K562 (cell line): Measurements from ENCODE around the gene ETS2. TPM values are rescaled to one million over a fixed set of nuclear protein-coding genes. Genes with fewer than 3 reads are reported as not detected.
A peak's percentile ranks its signal among the peaks of the same experiment; 100 is the strongest.

Experiments used
- ARID2 ChIP-seq: fragments of 450-650 bp; IDR thresholded peaks from 2 replicates; pipeline ENCODE4 v1.6.1; 2017; ENCODE audit warnings: antibody characterized with exemption, mild to moderate bottlenecking
- DNMT1 ChIP-seq: fragments of 450-650 bp; IDR thresholded peaks from 2 replicates; pipeline ENCODE4 v1.6.1; 2016; ENCODE audit warnings: antibody characterized with exemption, mild to moderate bottlenecking
- DPF2 ChIP-seq: fragments of 450-650 bp; IDR thresholded peaks from 2 replicates; pipeline ENCODE4 v1.6.1; 2016
- E2F3 ChIP-seq: fragments of 250-450 bp; sonication (Bioruptor Pico); IDR thresholded peaks from 2 replicates; pipeline ENCODE4 v1.4.0; 2020; ENCODE audit warnings: mild to moderate bottlenecking
- FOS ChIP-seq: IDR thresholded peaks from 3 replicates; pipeline ENCODE4 v1.6.1; 2011; ENCODE audit not compliant: insufficient read length; ENCODE audit errors: extremely low read depth
- FOXM1 ChIP-seq, 2 experiments: fragments of 450-650 bp in 1 of 2; sonication (generic) in 1 of 2; formaldehyde crosslinking in 1 of 2; IDR thresholded peaks; 2 replicates each; pipeline versions ENCODE4 v1.6.1 to v1.9.0; 2017 to 2022; ENCODE audit warnings: low read depth in 2 of 2, mild to moderate bottlenecking in 2 of 2, missing genetic modification reagents in 1 of 2, moderate library complexity in 1 of 2
- FOXP4 ChIP-seq: sonication (generic); formaldehyde crosslinking; IDR thresholded peaks from 2 replicates; pipeline ENCODE4 v1.8.0; 2022; ENCODE audit warnings: mild to moderate bottlenecking, missing genetic modification reagents, borderline replicate concordance
- HMGN3 ChIP-seq: IDR thresholded peaks from 2 replicates; pipeline ENCODE4 v1.6.1; 2011; ENCODE audit warnings: borderline replicate concordance, low read depth, mild to moderate bottlenecking, mixed read lengths, low read length; ENCODE audit not compliant: insufficient read length; ENCODE audit errors: extremely low read depth
- HNRNPLL ChIP-seq: fragments of 200-400 bp; formaldehyde crosslinking; IDR thresholded peaks from 2 replicates; pipeline ENCODE4 v1.6.1; 2017; ENCODE audit warnings: low read length, low read depth, mild to moderate bottlenecking; ENCODE audit not compliant: poor library complexity, severe bottlenecking
- MBD1 ChIP-seq: fragments of 250-450 bp; sonication (Bioruptor Pico); IDR thresholded peaks from 2 replicates; pipeline ENCODE4 v1.8.0; 2022; ENCODE audit warnings: inconsistent platforms
- PHTF2 ChIP-seq: fragments of 250-450 bp; sonication (Bioruptor Pico); IDR thresholded peaks from 2 replicates; pipeline ENCODE4 v1.5.0; 2021; ENCODE audit warnings: mild to moderate bottlenecking
- PTRF ChIP-seq: fragments of 450-650 bp; IDR thresholded peaks from 2 replicates; pipeline ENCODE4 v1.6.1; 2016; ENCODE audit warnings: mild to moderate bottlenecking, missing genetic modification characterization, missing compliant biosample characterization
- SIN3A ChIP-seq, 2 experiments: fragments of 150-350 bp in 1 of 2; IDR thresholded peaks; 2 replicates each; pipeline ENCODE4 v1.6.1; 2011 to 2016; ENCODE audit warnings: borderline replicate concordance in 2 of 2, low read depth in 2 of 2, low read length in 2 of 2, mild to moderate bottlenecking in 2 of 2, moderate library complexity in 2 of 2; ENCODE audit not compliant: control insufficient read depth in 1 of 2
- SLC30A9 ChIP-seq: fragments of 250-450 bp; sonication (Bioruptor Pico); IDR thresholded peaks from 2 replicates; pipeline ENCODE4 v1.8.0; 2022; ENCODE audit warnings: mild to moderate bottlenecking, moderate library complexity
- TBP ChIP-seq: optimal IDR thresholded peaks from 2 replicates; pipeline ENCODE3; 2011; ENCODE audit warnings: low read depth, low read length, improper control_type of control experiment
- ZNF184 ChIP-seq: sonication (generic); formaldehyde crosslinking; IDR thresholded peaks from 2 replicates; pipeline ENCODE4 v1.5.0; 2020; ENCODE audit warnings: missing genetic modification reagents
- ZNF282 ChIP-seq: sonication (generic); formaldehyde crosslinking; IDR thresholded peaks from 2 replicates; pipeline ENCODE4 v1.8.1; 2023; ENCODE audit warnings: missing genetic modification reagents
- polyA plus RNA-seq, 8 experiments: library from polyadenylated mRNA; depleted of rRNA in 4 of 8; stranded (reverse) in 5 of 8; unstranded in 3 of 8; fragments of >200 nt; fragmentation: Nextera tagmentation in 2 of 8; fragmentation: Illumina TruSeq in 1 of 8; extraction: Ambion mirVana in 2 of 8; extraction: Trizol in 1 of 8; gene quantifications; 2 replicates each; pipeline versions ENCODE4 v1.2.1 to v1.2.3, GENCODE V29; 2011 to 2014; ENCODE audit warnings: inconsistent platforms in 1 of 8, missing spikeins in 1 of 8
- total RNA-seq, 7 experiments: library from RNA; depleted of rRNA in 6 of 7; stranded (reverse); fragments of >200 nt in 6 of 7; fragmentation: Illumina TruSeq in 2 of 7; extraction: Trizol in 2 of 7; gene quantifications; 2 replicates each; pipeline versions ENCODE4 v1.2.1 to v1.2.3, GENCODE V29; 2011 to 2021; ENCODE audit warnings: low replicate concordance in 1 of 7
- TF ChIP-seq, protein P1 (sequence below), 2 experiments: IDR thresholded peaks; 2 replicates each; pipeline ENCODE4 v1.6.1; 2012; ENCODE audit warnings: improper control_type of control experiment in 2 of 2, low read depth in 2 of 2, low read length in 2 of 2, borderline replicate concordance in 1 of 2
- TF ChIP-seq, protein P2 (sequence below), 2 experiments: fragments of 250-450 bp in 1 of 2; fragments of 450-650 bp in 1 of 2; sonication (Bioruptor Pico) in 1 of 2; IDR thresholded peaks; 2 replicates each; pipeline versions ENCODE4 v1.6.1 to v1.8.0; 2016 to 2021; ENCODE audit warnings: mild to moderate bottlenecking in 2 of 2, moderate library complexity in 2 of 2, missing compliant biosample characterization in 1 of 2, missing genetic modification characterization in 1 of 2
- TF ChIP-seq, protein P3 (sequence below): sonication (generic); formaldehyde crosslinking; IDR thresholded peaks from 2 replicates; pipeline ENCODE4 v1.9.0; 2022; ENCODE audit warnings: mild to moderate bottlenecking, missing genetic modification reagents

Gene ETS2
- total and polyA plus RNA-seq, 9 of the 15 experiments (the other 6 are each of a cell fraction or from before 2014, with no cell fraction given) = 1.7 to 24.4 (median 12.2) TPM

DNA sequence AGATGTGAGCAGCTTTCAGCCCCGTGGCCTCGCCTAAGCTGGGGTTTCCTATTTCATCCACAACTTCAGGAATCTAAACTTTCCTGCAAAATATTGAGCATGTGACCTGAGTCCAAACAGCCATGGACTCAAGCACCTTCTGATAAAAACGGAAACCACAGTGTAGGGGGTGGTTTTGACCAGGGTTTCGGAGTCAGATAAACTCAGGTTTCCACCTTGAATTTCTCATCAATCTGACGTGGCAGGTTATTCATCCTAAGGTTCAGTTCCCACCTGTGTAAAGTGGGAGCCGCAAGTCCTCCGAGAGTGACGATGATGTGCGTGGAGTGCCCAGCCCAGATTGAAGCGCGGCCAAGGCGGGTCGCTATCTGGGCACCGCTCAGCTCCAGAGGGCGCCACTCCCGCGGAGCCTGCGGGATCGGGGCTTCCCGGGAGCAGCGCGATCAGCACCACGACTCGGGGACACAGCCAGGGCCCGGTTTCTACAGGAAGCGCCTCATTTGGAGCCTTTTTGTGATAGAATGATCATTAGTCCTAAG lies 871 bp upstream of the ETS2 start (continued):
- TF ChIP-seq, protein P1, sequence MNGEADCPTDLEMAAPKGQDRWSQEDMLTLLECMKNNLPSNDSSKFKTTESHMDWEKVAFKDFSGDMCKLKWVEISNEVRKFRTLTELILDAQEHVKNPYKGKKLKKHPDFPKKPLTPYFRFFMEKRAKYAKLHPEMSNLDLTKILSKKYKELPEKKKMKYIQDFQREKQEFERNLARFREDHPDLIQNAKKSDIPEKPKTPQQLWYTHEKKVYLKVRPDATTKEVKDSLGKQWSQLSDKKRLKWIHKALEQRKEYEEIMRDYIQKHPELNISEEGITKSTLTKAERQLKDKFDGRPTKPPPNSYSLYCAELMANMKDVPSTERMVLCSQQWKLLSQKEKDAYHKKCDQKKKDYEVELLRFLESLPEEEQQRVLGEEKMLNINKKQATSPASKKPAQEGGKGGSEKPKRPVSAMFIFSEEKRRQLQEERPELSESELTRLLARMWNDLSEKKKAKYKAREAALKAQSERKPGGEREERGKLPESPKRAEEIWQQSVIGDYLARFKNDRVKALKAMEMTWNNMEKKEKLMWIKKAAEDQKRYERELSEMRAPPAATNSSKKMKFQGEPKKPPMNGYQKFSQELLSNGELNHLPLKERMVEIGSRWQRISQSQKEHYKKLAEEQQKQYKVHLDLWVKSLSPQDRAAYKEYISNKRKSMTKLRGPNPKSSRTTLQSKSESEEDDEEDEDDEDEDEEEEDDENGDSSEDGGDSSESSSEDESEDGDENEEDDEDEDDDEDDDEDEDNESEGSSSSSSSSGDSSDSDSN (IDR thresholded peaks at IDR 0.05; ENCODE audit: borderline replicate concordance in 1 of 2, low read depth in 2 of 2, low read length in 2 of 2) = 0 out of 4 replicates have a peak, but pooled peaks of 1 of the 2 experiments have one; percentile 32
- TF ChIP-seq DNMT1 = no peak
- no peak for TF ChIP-seq PHTF2 (CRISPR knock-in tag)
- TF ChIP-seq HNRNPLL = no peak
- no peak for TF ChIP-seq SLC30A9
- TF ChIP-seq ZNF282 (CRISPR knock-in tag) = no peak
- no peak for TF ChIP-seq DPF2
- peak; percentile 25 for TF ChIP-seq HMGN3
- TF ChIP-seq ZNF184 (CRISPR knock-in tag) = no peak
- no peak for TF ChIP-seq TBP
- no peak for TF ChIP-seq SIN3A (IDR thresholded peaks at IDR 0.05; ENCODE audit: borderline replicate concordance in 2 of 2, control insufficient read depth in 1 of 2, low read depth in 2 of 2, low read length in 2 of 2)
- TF ChIP-seq E2F3 (CRISPR knock-in tag) = no peak
- TF ChIP-seq ARID2 = no peak
- TF ChIP-seq FOXP4 (CRISPR knock-in tag) = no peak
- no peak for TF ChIP-seq MBD1 (CRISPR knock-in tag)
- no peak for TF ChIP-seq FOS
- TF ChIP-seq FOXM1 (IDR thresholded peaks at IDR 0.05; ENCODE audit: low read depth) = no peak
- TF ChIP-seq FOXM1 (CRISPR knock-in tag; IDR thresholded peaks at IDR 0.05; ENCODE audit: low read depth) = no peak
- TF ChIP-seq, protein P2, sequence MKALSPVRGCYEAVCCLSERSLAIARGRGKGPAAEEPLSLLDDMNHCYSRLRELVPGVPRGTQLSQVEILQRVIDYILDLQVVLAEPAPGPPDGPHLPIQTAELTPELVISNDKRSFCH (CRISPR knock-in tag; IDR thresholded peaks at IDR 0.05) = no peak
- TF ChIP-seq, protein P2 (tag; IDR thresholded peaks at IDR 0.05) = no peak
- no peak for TF ChIP-seq PTRF (tag)
- TF ChIP-seq, protein P3, sequence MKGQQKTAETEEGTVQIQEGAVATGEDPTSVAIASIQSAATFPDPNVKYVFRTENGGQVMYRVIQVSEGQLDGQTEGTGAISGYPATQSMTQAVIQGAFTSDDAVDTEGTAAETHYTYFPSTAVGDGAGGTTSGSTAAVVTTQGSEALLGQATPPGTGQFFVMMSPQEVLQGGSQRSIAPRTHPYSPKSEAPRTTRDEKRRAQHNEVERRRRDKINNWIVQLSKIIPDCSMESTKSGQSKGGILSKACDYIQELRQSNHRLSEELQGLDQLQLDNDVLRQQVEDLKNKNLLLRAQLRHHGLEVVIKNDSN = 0 out of 2 replicates have a peak, but pooled peaks have one; percentile 29
